ENCODE results near the gene TSGA10IP. TPM values are rescaled to one million over a fixed set of nuclear protein-coding genes. Genes with fewer than 3 reads are reported as not detected.

TSGA10IP gene
- total and polyA plus RNA-seq, 2 experiments from 2014 or later = 1.6 to 2.0 TPM

DNA sequence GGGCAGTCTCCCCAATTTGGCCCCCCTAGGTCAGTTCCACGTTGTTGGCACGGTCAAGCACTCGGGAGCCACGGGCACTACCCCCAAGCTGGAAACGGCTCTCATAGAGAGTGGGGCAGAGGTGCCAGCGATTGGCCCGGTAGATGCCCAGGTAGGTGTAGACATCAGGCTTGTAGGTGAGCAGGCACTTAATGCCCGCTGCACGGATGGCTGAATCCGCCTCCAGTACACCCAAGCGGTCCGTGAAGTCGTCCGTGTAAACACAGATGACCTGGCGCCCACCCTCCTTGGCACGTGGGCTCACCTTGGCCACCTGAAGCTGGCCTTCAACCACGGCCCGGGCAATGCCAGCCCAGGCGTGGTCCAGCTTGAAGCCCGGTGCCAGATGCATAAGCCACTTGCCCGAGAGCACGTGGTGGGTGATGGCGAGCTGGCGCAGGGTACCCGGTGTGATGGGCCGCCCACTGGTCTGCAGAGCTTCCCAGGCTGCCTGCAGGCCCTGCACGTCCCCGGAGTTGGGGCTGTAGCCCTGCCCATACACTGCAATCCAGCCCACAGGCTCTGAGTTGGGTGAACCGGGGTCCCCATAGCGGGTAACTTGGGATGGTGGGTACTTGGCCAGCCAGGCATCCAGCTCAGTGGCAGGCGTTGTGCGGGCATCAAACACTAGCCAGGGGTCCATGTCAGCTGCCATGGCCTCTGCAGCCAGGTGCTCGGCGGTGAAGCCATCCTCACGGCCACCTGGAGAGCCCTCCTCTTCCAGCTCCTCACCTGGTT, 27.7 kb upstream of the TSGA10IP start:
- DNase-seq (ENCODE audit: low spot score) = no peak
- Histone ChIP-seq H3K27ac (ENCODE audit: low read depth) (no peak overlapping the region), H3K36me3 (ENCODE audit: insufficient read depth) (no peaks in the 10 kb centered on the region; the same call in 1 of the 2 replicates), H3K4me2 (peak overlapping the region; percentile 92), H3K9me2 (ENCODE audit: insufficient read depth) (no peaks in the 10 kb centered on the region), H3K4me3 (peak overlapping the region; percentile 98), H3F3A (replicated peaks; ENCODE audit: low read depth) (0 out of 2 replicates have a peak, but pooled peaks cover 6% of the 10 kb centered on the region), H3K79me2 (replicated peaks; ENCODE audit: insufficient read depth) (peaks cover 7% of the 10 kb centered on the region), H4K20me1 (replicated peaks; ENCODE audit: insufficient read depth) (no peaks in the 10 kb centered on the region), H2AFZ (no peak overlapping the region), H3K27me3 (ENCODE audit: insufficient read depth) (no peaks in the 10 kb centered on the region), H3K4me1 (ENCODE audit: insufficient read depth) (peaks cover 5% of the 10 kb centered on the region; the same call in 1 of the 2 replicates)
- no peak for ATAC-seq
- peak overlapping the region; percentile 83 for H3K4me3 Mint-ChIP-seq
- no peaks in the 10 kb centered on the region for H3K9me3 Mint-ChIP-seq
- no peak overlapping the region for H3K27ac Mint-ChIP-seq
- peaks cover 20% of the 10 kb centered on the region for H3K27me3 Mint-ChIP-seq (ENCODE audit: insufficient read depth, low read depth, poor library complexity)
- peaks cover 15% of the 10 kb centered on the region for H3K36me3 Mint-ChIP-seq (ENCODE audit: low read depth)
- TF ChIP-seq, protein P1, sequence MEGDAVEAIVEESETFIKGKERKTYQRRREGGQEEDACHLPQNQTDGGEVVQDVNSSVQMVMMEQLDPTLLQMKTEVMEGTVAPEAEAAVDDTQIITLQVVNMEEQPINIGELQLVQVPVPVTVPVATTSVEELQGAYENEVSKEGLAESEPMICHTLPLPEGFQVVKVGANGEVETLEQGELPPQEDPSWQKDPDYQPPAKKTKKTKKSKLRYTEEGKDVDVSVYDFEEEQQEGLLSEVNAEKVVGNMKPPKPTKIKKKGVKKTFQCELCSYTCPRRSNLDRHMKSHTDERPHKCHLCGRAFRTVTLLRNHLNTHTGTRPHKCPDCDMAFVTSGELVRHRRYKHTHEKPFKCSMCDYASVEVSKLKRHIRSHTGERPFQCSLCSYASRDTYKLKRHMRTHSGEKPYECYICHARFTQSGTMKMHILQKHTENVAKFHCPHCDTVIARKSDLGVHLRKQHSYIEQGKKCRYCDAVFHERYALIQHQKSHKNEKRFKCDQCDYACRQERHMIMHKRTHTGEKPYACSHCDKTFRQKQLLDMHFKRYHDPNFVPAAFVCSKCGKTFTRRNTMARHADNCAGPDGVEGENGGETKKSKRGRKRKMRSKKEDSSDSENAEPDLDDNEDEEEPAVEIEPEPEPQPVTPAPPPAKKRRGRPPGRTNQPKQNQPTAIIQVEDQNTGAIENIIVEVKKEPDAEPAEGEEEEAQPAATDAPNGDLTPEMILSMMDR (conservative IDR thresholded peaks at IDR 0.05; ENCODE audit: low read depth in 2 of 2) = no peak
- TF ChIP-seq JUNB (IDR thresholded peaks at IDR 0.05; ENCODE audit: unreplicated experiment) (no peak), ZNF331 (CRISPR knock-in tag; IDR thresholded peaks at IDR 0.05; ENCODE audit: low read depth) (no peak), EZH2 (IDR thresholded peaks at IDR 0.05; ENCODE audit: low read depth, unreplicated experiment) (no peak), NANOG (IDR thresholded peaks at IDR 0.05; ENCODE audit: borderline replicate concordance) (no peak), EZH2phosphoT487 (IDR thresholded peaks at IDR 0.05; ENCODE audit: unreplicated experiment) (no peak), POLR2AphosphoS5 (IDR thresholded peaks at IDR 0.05; ENCODE audit: low read depth) (no peak), CREB1 (CRISPR knock-in tag; IDR thresholded peaks at IDR 0.05; ENCODE audit: low read depth) (no peak), ZNF462 (CRISPR knock-in tag; IDR thresholded peaks at IDR 0.05) (no peak), STAT1 (IDR thresholded peaks at IDR 0.05; ENCODE audit: unreplicated experiment) (no peak), ZNF114 (CRISPR knock-in tag; IDR thresholded peaks at IDR 0.05) (no peak)
- TF ChIP-seq, protein P2, sequence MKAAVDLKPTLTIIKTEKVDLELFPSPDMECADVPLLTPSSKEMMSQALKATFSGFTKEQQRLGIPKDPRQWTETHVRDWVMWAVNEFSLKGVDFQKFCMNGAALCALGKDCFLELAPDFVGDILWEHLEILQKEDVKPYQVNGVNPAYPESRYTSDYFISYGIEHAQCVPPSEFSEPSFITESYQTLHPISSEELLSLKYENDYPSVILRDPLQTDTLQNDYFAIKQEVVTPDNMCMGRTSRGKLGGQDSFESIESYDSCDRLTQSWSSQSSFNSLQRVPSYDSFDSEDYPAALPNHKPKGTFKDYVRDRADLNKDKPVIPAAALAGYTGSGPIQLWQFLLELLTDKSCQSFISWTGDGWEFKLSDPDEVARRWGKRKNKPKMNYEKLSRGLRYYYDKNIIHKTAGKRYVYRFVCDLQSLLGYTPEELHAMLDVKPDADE (IDR thresholded peaks at IDR 0.05) = no peak
- TF ChIP-seq, protein P3, sequence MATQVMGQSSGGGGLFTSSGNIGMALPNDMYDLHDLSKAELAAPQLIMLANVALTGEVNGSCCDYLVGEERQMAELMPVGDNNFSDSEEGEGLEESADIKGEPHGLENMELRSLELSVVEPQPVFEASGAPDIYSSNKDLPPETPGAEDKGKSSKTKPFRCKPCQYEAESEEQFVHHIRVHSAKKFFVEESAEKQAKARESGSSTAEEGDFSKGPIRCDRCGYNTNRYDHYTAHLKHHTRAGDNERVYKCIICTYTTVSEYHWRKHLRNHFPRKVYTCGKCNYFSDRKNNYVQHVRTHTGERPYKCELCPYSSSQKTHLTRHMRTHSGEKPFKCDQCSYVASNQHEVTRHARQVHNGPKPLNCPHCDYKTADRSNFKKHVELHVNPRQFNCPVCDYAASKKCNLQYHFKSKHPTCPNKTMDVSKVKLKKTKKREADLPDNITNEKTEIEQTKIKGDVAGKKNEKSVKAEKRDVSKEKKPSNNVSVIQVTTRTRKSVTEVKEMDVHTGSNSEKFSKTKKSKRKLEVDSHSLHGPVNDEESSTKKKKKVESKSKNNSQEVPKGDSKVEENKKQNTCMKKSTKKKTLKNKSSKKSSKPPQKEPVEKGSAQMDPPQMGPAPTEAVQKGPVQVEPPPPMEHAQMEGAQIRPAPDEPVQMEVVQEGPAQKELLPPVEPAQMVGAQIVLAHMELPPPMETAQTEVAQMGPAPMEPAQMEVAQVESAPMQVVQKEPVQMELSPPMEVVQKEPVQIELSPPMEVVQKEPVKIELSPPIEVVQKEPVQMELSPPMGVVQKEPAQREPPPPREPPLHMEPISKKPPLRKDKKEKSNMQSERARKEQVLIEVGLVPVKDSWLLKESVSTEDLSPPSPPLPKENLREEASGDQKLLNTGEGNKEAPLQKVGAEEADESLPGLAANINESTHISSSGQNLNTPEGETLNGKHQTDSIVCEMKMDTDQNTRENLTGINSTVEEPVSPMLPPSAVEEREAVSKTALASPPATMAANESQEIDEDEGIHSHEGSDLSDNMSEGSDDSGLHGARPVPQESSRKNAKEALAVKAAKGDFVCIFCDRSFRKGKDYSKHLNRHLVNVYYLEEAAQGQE (IDR thresholded peaks at IDR 0.05; ENCODE audit: unreplicated experiment) = no peak
- peaks cover 6% of the 10 kb centered on the region for H3K4me1 Mint-ChIP-seq
